GM12878 (cell line): ENCODE data around the gene ODAD2. TPM values are rescaled to one million over a fixed set of nuclear protein-coding genes. Genes with fewer than 3 reads are reported as not detected.

Experiments used
- ATAC-seq: fragments of 200-7000 bp; cut with Tn5 transposase; 3 replicates; pipeline ENCODE4 v1.9.1; 2020; ENCODE audit warnings: mild to moderate bottlenecking, moderate library complexity
- BruUV-seq: library from RNA; stranded (reverse); fragments of 400-500 nt; replicated peaks from 2 replicates; lab custom pipeline; 2021; lab: Mats Ljungman, UMichigan
- CTCF ChIA-PET: fragments of 300-600 bp; sonication (Branson Sonifier 250); formaldehyde crosslinking; extraction: SDS; loops from one replicate; lab custom pipeline; 2021; ENCODE audit warnings: inconsistent platforms; lab: Yijun Ruan, JAX
- POLR2A ChIA-PET: fragments of 350-600 bp; formaldehyde crosslinking; extraction: SDS; loops from one replicate; lab custom pipeline; 2021; ENCODE audit warnings: inconsistent platforms; lab: Charles Lee
- RAD21 ChIA-PET: fragments of 300-600 bp; sonication (Branson Sonifier 250); formaldehyde crosslinking; loops from one replicate; lab custom pipeline; 2023; ENCODE audit warnings: antibody characterized with exemption; ENCODE audit not compliant: unreplicated experiment; lab: Charles Lee
- SMC1A ChIA-PET: fragments of 300-600 bp; sonication (Branson Sonifier 250); formaldehyde crosslinking; loops from one replicate; lab custom pipeline; 2023; ENCODE audit not compliant: unreplicated experiment, uncharacterized antibody; lab: Charles Lee
- DNase-seq: peaks from one replicate; pipeline ENCODE4 v3.0.0-alpha.2; 2011; ENCODE audit warnings: low read depth, low spot score
- FAIRE-seq: peaks from 3 replicates; lab custom pipeline; 2011; peaks lifted over from hg19 to GRCh38; lab: Jason Lieb, UNC
- H2AFZ ChIP-seq: 2 replicates; pipeline ENCODE4 v1.6.0; 2011; ENCODE audit warnings: low read depth, low read length, control low read depth; ENCODE audit not compliant: control insufficient read depth
- H3K27ac ChIP-seq: 2 replicates; pipeline ENCODE4 v1.5.1; 2011; ENCODE audit warnings: control low read depth; ENCODE audit not compliant: control insufficient read depth, insufficient read depth
- H3K27me3 ChIP-seq, 2 experiments: replicated peaks in 1 of 2; 2 replicates each; pipeline versions ENCODE4 v1.6.0 to v1.6.1; 2011; ENCODE audit warnings: low read length in 1 of 2; ENCODE audit not compliant: control insufficient read depth in 2 of 2, insufficient read depth in 2 of 2
- H3K36me3 ChIP-seq, 2 experiments: 2 replicates each; pipeline ENCODE4 v1.5.1; 2011; ENCODE audit warnings: low read length in 1 of 2; ENCODE audit not compliant: control insufficient read depth in 2 of 2, insufficient read depth in 2 of 2
- H3K4me1 ChIP-seq: 2 replicates; pipeline ENCODE4 v1.6.1; 2011; ENCODE audit warnings: mild to moderate bottlenecking, low read length, moderate library complexity, mixed read lengths; ENCODE audit not compliant: control insufficient read depth, insufficient read depth
- H3K4me2 ChIP-seq: 2 replicates; pipeline ENCODE4 v1.6.0; 2011; ENCODE audit warnings: control low read depth; ENCODE audit not compliant: control insufficient read depth, insufficient read depth
- H3K4me3 ChIP-seq: fragments of 200-600 bp; sonication (generic); 2 replicates; pipeline ENCODE4 v1.5.1; 2016
- H3K79me2 ChIP-seq: 2 replicates; pipeline ENCODE4 v1.6.0; 2011; ENCODE audit warnings: low read length; ENCODE audit not compliant: control insufficient read depth, insufficient read depth
- H3K9ac ChIP-seq: 2 replicates; pipeline ENCODE4 v1.8.0; 2011; ENCODE audit warnings: low read length, control low read depth, mixed read lengths; ENCODE audit not compliant: control insufficient read depth, insufficient read depth
- H3K9me3 ChIP-seq: replicated peaks from 3 replicates; pipeline ENCODE4 v1.5.1; 2011; ENCODE audit warnings: mild to moderate bottlenecking, low read length; ENCODE audit not compliant: control insufficient read depth, insufficient read depth
- H4K20me1 ChIP-seq: 2 replicates; pipeline ENCODE4 v1.6.0; 2011; ENCODE audit not compliant: control insufficient read depth, insufficient read depth
- CEBPB ChIP-seq, 2 experiments: fragments of 150-350 bp in 1 of 2; IDR thresholded peaks; 2 replicates each; pipeline ENCODE4 v1.6.1; 2012 to 2014; ENCODE audit warnings: low read depth in 2 of 2, low read length in 2 of 2, borderline replicate concordance in 1 of 2, inconsistent platforms in 1 of 2
- DPF2 ChIP-seq: fragments of 450-650 bp; IDR thresholded peaks from 2 replicates; pipeline ENCODE4 v1.6.1; 2017; ENCODE audit warnings: mild to moderate bottlenecking
- EED ChIP-seq: sonication (generic); IDR thresholded peaks from 2 replicates; pipeline ENCODE4 v1.6.1; 2016; ENCODE audit warnings: antibody characterized with exemption, low read depth
- EGR1 ChIP-seq, 2 experiments: IDR thresholded peaks; 1 replicate in 1 of 2; 2 replicates in 1 of 2; pipeline ENCODE4 v1.6.1; 2011 to 2012; ENCODE audit warnings: low read depth in 2 of 2, low read length in 2 of 2, borderline replicate concordance in 1 of 2, mild to moderate bottlenecking in 1 of 2, moderate library complexity in 1 of 2
- HCFC1 ChIP-seq: fragments of 150-350 bp; IDR thresholded peaks from 2 replicates; pipeline ENCODE4 v1.6.1; 2014; ENCODE audit warnings: low read length
- KDM1A ChIP-seq: fragments of 200-600 bp; sonication (generic); IDR thresholded peaks from 2 replicates; pipeline ENCODE4 v1.6.1; 2016; ENCODE audit warnings: borderline replicate concordance
- MEF2B ChIP-seq: fragments of 450-650 bp; IDR thresholded peaks from 2 replicates; pipeline ENCODE4 v1.6.1; 2018; ENCODE audit warnings: mild to moderate bottlenecking, moderate library complexity; ENCODE audit not compliant: partially characterized antibody, poor library complexity, severe bottlenecking
- MYB ChIP-seq: fragments of 150-350 bp; IDR thresholded peaks from 2 replicates; pipeline ENCODE4 v1.6.1; 2014; ENCODE audit warnings: mild to moderate bottlenecking, low read depth, low read length, borderline replicate concordance
- NFYB ChIP-seq: IDR thresholded peaks from 2 replicates; pipeline ENCODE4 v1.6.1; 2011; ENCODE audit warnings: low read depth, mild to moderate bottlenecking, low read length, improper control_type of control experiment, moderate library complexity; ENCODE audit not compliant: insufficient read depth
- RAD21 ChIP-seq: IDR thresholded peaks from 2 replicates; pipeline ENCODE4 v1.6.1; 2011; ENCODE audit warnings: mild to moderate bottlenecking, low read depth, low read length, moderate library complexity; ENCODE audit not compliant: insufficient read depth
- SMC3 ChIP-seq: IDR thresholded peaks from 2 replicates; pipeline ENCODE4 v1.6.1; 2011; ENCODE audit warnings: low read length, improper control_type of control experiment, borderline replicate concordance
- SREBF1 ChIP-seq: IDR thresholded peaks from 2 replicates; pipeline ENCODE4 v1.6.1; 2012; ENCODE audit warnings: mild to moderate bottlenecking, low read length
- TARDBP ChIP-seq: IDR thresholded peaks from 2 replicates; pipeline ENCODE4 v1.6.1; 2016; ENCODE audit warnings: borderline replicate concordance
- TBL1XR1 ChIP-seq: IDR thresholded peaks from 2 replicates; pipeline ENCODE4 v1.6.1; 2012; ENCODE audit warnings: low read depth, low read length, improper control_type of control experiment
- WGBS: methylation state at CpG from one replicate; pipeline ENCODE4 v1.1.6; 2016; ENCODE audit warnings: low lambda C conversion rate; ENCODE audit not compliant: insufficient replicate concordance, insufficient coverage; ENCODE audit errors: missing lambda C conversion rate; 5-methylcytosine and 5-hydroxymethylcytosine counted together
- in situ Hi-C: fragments of 300-500 bp; cut with MboI; formaldehyde crosslinking; loops from 9 replicates; pipeline ENCODE4 v1.14.3; 2018; ENCODE audit warnings: mixed read lengths
- intact Hi-C: fragments of 100-400 bp; cut with micrococcal nuclease; formaldehyde crosslinking; loops from one replicate; pipeline ENCODE4 v1.14.2; 2022; ENCODE audit not compliant: unreplicated experiment
- polyA plus RNA-seq, 11 experiments: library from polyadenylated mRNA; depleted of rRNA in 4 of 11; unstranded in 6 of 11; stranded (reverse) in 5 of 11; fragments of >200 nt; fragmentation: Nextera tagmentation in 4 of 11; fragmentation: Illumina TruSeq in 1 of 11; extraction: Ambion mirVana in 4 of 11; extraction: Trizol in 1 of 11; gene quantifications; 1 replicate in 1 of 11; 2 replicates in 10 of 11; pipeline versions ENCODE4 v1.2.1 to v1.2.3, GENCODE V29; 2011 to 2016; ENCODE audit warnings: inconsistent platforms in 2 of 11, missing spikeins in 2 of 11, low read depth in 1 of 11
- total RNA-seq, 4 experiments: library from RNA; depleted of rRNA in 3 of 4; stranded (reverse); fragments of >200 nt in 3 of 4; fragmentation: Illumina TruSeq in 1 of 4; extraction: Trizol in 1 of 4; gene quantifications; 2 replicates each; pipeline versions ENCODE4 v1.2.1 to v1.2.3, GENCODE V29; 2013 to 2021
- TF ChIP-seq, protein P1 (sequence below): IDR thresholded peaks from 2 replicates; pipeline ENCODE4 v1.6.1; 2012; ENCODE audit warnings: improper control_type of control experiment, low read depth, low read length; ENCODE audit not compliant: insufficient replicate concordance
- TF ChIP-seq, protein P2 (sequence below): IDR thresholded peaks from 2 replicates; pipeline ENCODE4 v1.6.1; 2011; ENCODE audit warnings: low read depth, low read length, improper control_type of control experiment, borderline replicate concordance

The ODAD2 gene
- total and polyA plus RNA-seq, 10 of the 15 experiments (the other 5 are each of a cell fraction or from before 2014, with no cell fraction given): not detected

DNA sequence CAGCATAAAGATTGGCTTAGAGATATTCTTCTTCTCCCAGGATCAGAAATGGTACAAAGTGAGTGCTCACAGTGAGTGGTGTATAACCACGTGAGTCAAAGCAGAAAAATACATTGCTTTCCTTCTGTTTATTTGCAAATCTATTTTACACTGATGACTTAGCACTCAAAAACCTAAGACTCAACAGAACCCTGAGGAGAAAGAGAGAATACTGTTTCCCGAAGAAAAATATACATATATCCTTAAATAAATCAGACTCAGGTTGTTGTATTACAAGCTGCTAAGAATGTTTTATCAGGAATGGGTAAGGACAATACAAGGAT, 48.7 kb downstream of the ODAD2 start (continued):
- TF ChIP-seq, protein P1, sequence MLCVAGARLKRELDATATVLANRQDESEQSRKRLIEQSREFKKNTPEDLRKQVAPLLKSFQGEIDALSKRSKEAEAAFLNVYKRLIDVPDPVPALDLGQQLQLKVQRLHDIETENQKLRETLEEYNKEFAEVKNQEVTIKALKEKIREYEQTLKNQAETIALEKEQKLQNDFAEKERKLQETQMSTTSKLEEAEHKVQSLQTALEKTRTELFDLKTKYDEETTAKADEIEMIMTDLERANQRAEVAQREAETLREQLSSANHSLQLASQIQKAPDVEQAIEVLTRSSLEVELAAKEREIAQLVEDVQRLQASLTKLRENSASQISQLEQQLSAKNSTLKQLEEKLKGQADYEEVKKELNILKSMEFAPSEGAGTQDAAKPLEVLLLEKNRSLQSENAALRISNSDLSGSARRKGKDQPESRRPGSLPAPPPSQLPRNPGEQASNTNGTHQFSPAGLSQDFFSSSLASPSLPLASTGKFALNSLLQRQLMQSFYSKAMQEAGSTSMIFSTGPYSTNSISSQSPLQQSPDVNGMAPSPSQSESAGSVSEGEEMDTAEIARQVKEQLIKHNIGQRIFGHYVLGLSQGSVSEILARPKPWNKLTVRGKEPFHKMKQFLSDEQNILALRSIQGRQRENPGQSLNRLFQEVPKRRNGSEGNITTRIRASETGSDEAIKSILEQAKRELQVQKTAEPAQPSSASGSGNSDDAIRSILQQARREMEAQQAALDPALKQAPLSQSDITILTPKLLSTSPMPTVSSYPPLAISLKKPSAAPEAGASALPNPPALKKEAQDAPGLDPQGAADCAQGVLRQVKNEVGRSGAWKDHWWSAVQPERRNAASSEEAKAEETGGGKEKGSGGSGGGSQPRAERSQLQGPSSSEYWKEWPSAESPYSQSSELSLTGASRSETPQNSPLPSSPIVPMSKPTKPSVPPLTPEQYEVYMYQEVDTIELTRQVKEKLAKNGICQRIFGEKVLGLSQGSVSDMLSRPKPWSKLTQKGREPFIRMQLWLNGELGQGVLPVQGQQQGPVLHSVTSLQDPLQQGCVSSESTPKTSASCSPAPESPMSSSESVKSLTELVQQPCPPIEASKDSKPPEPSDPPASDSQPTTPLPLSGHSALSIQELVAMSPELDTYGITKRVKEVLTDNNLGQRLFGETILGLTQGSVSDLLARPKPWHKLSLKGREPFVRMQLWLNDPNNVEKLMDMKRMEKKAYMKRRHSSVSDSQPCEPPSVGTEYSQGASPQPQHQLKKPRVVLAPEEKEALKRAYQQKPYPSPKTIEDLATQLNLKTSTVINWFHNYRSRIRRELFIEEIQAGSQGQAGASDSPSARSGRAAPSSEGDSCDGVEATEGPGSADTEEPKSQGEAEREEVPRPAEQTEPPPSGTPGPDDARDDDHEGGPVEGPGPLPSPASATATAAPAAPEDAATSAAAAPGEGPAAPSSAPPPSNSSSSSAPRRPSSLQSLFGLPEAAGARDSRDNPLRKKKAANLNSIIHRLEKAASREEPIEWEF: no peak

DNA sequence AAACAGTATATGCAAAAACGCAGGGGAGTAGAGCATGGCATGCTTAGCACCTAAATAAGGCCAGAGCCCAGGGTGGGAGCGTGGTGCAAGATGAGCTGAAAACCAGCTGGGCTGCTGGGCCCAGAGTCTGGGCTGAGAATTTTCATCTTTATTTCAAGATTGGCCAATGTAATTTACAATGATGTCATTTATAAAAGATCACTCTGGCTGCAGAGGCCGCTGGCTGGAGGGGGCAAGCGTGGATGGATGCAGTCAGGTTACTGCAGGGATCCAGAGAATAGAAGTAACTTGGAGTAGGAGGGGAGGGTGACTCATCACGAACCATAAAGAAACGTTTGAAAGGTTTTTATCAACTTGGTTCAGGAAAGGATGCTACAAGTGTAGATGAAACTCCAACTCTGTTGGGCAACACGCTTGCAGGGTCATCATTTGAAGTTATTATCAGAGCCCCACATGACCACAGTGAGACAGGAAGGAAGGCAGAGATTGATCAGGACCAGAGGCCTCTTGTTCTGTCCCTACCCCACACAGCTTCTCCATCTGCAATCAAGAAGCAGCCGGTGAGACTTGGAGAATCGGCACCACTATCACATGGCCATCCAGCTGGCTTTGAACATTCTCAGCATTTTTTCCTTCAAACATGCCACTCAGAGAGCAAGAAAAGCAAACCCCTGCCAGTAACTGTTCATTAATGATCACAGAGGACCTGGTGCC, 49.2 kb downstream of the ODAD2 start:
- Histone ChIP-seq H3K4me2 (no peak overlapping the region), H3K4me1 (no peaks in the 10 kb centered on the region), H3K9me3 (no peaks in the 10 kb centered on the region), H3K27ac (no peak overlapping the region), H3K9ac (no peak overlapping the region), H2AFZ (no peak overlapping the region), H4K20me1 (no peaks in the 10 kb centered on the region), H3K36me3 (no peaks in the 10 kb centered on the region), H3K4me3 (no peak overlapping the region), H3K79me2 (no peaks in the 10 kb centered on the region), H3K27me3 (no peaks in the 10 kb centered on the region)
- ChIA-PET CTCF (no interaction called here), POLR2A (no interaction called here), SMC1A (no interaction called here), RAD21 (no interaction called here)
- intact Hi-C loops (no loop called here), in situ Hi-C loops (no loop called here)
- DNase-seq (no peak), ATAC-seq (no peak), FAIRE-seq (no peak)
- no TSS peak for BruUV-seq
- WGBS: 24% methylated on average over 9 of the region's 9 CpGs
- no peak for TF ChIP-seq DPF2
- TF ChIP-seq EED: no peak
- no peak for TF ChIP-seq RAD21
- TF ChIP-seq TBL1XR1: no peak
- TF ChIP-seq SMC3: no peak
- no peak for TF ChIP-seq CEBPB (IDR thresholded peaks at IDR 0.05; ENCODE audit: borderline replicate concordance in 1 of 2, low read depth in 2 of 2, low read length in 2 of 2)
- TF ChIP-seq HCFC1: no peak
- TF ChIP-seq MEF2B: no peak
- no peak for TF ChIP-seq KDM1A
- no peak for TF ChIP-seq MYB
- no peak for TF ChIP-seq TARDBP
- no peak for TF ChIP-seq SREBF1
- no peak for TF ChIP-seq EGR1 (IDR thresholded peaks at IDR 0.05; ENCODE audit: borderline replicate concordance in 1 of 2, low read depth in 2 of 2, low read length in 2 of 2)
- TF ChIP-seq, protein P2, sequence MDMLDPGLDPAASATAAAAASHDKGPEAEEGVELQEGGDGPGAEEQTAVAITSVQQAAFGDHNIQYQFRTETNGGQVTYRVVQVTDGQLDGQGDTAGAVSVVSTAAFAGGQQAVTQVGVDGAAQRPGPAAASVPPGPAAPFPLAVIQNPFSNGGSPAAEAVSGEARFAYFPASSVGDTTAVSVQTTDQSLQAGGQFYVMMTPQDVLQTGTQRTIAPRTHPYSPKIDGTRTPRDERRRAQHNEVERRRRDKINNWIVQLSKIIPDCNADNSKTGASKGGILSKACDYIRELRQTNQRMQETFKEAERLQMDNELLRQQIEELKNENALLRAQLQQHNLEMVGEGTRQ: no peak
- TF ChIP-seq NFYB: no peak
